OCI-M2 (cell line): ENCODE data around the gene TM9SF4.
"Not testable (repeated sequence)": the region's sequence is repeated elsewhere in the genome, so short reads cannot be mapped to it uniquely, and the experiment has no call there.

ENCODE experiments used
- DNase-seq: peaks from one replicate; lab custom pipeline; 2025; ENCODE audit not compliant: unreplicated experiment; lab: John Stamatoyannopoulos, UW

Gene TM9SF4

DNA sequence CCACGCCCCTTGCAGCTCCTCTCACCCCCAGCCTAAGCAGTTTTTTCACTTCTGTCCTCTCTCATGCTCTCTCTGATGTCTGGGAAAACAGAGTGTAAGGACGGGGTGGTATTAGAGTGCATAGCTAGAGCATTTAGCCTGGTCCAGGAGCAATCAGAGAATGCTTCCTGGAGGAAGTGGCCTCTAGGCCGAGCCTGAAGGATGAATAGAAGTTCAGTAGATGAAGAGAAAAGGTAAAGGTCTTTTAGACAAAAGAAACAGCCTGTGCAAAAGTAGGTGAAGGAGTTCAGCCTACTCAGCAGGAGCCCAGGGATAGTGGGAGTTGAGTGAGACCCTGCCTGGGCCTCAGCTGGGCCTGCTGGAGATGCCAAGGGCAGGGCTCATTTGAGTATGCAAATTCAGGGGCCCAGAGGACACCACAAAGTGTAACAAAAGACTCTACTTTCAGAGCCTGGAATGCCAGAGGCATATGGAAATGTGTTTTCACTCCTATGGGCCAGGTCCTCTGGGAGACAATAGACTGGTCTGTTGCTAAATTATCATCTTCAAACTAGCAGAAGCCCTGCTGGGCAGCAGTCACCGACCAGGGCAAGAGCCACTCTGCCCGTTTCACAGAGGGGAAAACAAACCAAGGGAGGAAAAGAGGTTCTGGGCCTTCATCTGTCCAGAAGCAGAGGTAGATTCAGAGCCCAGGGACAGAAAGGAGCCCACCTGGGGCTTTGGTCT is 19.7 kb upstream of the TM9SF4 start:
- DNase-seq, result no peak

DNA sequence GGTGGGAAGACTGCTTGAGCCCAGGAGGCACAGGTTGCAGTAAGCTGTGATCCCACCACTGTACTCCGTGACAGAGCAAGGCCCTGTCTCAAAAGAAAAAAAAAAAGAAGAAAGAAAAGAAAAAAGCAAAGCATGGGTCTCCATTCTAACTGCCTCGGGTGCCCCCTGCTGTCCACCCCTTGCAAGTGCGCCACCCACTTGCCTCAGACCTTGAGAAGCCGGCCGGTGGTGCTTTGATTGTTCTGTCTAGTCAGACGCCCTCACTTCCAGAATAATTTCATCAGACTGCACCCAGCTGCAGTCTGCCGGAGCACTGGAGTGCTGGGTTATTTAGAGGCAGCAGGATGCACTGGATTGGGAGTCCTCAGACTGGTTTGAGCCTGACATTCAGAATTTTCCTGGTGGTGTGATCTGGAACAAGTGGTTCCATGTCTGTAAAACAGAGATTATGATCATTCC is 17.6 kb upstream of the TM9SF4 start:
- peak; percentile 57 for DNase-seq

DNA sequence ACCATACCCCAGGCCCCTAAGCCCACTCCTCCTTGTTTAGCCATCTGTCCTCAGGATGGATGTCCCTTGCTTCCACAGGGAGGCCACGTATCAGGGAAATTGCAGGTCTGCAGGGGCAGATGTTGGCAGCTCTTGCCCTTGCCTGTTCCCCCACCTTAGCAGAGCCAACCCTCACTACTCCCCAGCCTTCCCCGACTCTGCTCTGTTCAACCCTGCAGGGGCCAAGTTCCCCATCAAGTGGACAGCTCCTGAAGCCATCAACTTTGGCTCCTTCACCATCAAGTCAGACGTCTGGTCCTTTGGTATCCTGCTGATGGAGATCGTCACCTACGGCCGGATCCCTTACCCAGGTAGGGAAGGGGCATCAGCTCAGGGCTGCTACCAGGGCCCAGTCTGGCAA is 10.7 kb upstream of the TM9SF4 start:
- no peak for DNase-seq

DNA sequence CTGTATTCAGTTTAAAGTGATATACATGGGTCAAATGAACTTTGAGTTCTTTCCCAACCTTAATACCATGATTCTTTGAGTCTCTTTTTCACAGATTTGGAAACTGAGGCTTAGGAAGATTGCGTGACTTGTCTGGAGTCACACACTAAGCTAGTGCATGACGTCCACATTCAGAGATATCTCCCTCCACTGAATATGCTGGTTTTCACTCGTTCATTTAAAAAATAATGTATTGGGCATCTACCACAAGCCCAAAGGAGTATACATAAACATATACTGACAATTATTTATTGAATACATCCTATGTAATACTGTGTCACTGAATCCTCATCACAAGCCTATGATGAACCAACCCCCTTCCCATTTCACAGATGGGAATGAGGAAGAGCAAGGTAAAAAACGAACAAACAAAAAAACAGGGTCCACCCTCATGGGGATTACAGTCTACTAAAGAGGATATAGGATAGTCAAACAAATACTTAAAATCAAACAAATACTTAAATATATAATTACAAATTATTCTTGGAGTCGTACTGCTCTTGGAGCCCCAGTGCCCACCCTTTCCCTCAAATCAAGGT is 611 bp upstream of the TM9SF4 start:
- no peak for DNase-seq

DNA sequence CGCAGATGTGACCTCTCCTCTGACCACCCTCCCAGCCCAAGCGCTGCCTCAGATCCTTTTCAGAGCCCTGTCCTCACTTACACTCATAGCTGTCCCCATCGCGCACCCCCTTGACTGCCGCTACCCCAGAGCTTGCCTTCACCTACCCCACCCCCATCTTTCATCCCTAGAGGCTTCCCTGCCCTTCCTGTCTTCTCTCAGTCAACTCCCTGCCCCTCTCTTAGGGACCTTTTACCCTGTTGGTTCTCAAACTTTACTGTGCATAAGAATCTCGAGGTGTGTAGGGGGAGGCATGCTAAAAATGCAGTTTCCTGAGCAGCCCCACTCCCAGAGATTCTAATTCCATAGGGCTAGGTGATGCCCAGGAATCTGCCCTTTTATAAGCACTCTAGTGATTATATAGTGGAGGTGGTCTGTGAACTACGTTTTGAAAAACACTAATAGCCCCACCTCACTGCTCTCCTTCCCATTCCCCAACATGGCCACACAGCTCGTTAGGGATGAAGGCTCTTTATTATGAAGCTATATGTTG is 725 bp downstream of the TM9SF4 start:
- DNase-seq, result no peak

DNA sequence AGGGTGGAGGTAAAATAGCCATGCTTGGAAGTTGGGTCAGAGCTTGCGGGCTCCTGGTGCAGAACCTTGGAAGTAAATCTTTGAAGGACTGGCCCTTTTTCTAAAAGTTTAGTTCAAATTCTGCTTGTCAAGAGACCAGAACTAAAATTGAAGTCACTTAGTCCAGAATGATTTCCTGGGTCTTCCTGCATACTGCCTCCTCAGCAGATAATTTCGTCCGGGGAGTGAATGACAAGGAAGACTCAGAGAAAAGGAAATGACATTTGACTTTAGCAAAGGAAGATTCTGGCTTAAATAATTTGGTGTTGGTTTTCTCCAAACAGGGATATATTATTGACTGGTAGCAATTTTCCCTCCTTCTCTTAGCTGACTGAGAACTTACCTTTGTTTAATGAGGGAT is 1.2 kb downstream of the TM9SF4 start:
- no peak for DNase-seq

DNA sequence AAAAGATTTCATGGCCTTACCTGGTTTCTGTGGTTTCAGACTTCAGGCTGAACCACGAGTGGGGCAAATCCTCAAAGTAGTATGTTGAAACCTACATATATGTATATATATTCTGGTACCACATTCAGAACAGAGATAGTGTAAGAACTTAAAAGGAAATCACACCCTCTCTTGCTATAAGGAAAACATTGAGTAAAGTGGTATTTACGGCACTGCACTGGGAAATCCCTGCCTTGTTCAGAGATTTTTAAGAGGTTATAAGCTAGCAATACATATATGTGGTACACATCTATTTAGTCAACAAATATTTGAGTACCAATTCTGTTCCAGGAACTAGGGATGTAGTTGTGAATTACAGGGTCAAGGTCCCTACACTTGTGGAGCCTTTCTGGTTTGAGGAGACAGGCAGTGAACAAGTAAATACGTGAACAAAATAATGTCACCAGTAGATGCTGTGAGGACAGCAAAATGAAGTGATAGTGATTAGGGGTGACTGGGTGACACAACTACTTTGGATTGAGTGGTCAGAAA is 1.7 kb downstream of the TM9SF4 start:
- no peak for DNase-seq

DNA sequence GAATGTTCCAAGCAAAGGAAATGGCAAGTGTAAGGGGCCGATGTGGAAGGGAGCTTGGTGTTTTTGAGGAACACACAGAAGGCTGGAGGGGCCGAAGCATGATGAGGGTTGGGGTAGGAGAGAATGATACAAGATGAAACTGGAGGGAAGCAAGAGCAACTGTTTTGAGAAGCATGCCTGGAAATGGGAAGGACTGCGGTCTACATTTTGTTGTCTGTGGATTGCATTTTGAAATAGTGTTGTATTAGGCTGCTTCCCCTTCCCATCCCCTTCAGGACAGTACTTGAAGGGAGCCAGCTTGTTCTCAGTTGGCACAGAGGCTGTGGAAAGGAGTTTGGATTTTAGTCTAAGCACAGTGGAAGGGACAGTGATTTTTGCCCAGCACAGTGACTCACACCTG is 2.2 kb downstream of the TM9SF4 start:
- no peak for DNase-seq

DNA sequence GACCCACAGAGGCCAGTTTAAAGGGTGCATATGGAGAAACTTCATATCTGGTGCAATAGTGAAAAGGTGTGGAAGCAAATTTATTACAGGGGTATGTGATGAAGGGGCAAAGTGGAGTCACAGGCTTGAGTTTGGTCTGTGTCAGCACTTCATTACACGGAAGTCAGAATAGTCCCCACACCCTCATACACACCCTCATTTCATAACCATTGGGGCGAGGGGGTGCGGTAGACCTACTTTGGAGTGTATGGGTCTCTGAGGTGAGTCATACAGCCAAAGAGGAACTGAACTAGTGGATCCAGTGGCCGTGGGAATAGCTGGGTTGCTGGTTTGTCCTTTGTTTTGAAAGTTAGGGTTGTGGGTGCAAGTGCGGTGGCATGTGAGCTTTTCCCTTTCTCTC is 3.3 kb downstream of the TM9SF4 start:
- DNase-seq, result no peak

DNA sequence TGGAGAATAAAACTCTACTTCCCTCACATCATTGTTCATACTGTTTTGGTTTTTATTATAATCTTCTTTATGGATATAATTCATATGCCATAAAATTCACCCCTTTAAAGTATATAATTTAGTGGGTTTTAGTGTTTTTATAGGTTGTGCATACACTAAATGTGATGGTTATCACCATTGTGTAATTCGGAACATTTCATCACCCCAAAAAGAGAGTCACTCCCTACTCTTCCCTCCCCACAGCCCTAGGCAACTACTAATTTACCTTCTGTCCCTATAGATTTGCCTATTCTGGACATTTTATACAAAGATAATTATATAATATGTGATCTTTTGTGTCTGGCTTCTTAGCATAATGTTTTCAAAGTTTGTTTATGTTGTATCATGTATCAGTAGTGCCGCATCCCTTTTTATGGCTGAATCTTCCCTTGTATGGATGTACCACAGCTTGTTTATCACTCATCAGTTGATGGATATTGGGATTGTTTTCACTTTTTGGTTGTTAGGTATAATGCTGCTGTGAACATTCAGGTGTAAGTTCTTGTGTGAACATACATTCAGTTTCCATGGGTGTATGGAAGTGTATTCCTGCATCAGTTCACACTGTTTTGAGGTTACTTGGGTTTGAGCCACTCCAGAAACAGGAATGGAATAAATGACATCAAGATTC is 4.2 kb downstream of the TM9SF4 start:
- DNase-seq, result no peak

DNA sequence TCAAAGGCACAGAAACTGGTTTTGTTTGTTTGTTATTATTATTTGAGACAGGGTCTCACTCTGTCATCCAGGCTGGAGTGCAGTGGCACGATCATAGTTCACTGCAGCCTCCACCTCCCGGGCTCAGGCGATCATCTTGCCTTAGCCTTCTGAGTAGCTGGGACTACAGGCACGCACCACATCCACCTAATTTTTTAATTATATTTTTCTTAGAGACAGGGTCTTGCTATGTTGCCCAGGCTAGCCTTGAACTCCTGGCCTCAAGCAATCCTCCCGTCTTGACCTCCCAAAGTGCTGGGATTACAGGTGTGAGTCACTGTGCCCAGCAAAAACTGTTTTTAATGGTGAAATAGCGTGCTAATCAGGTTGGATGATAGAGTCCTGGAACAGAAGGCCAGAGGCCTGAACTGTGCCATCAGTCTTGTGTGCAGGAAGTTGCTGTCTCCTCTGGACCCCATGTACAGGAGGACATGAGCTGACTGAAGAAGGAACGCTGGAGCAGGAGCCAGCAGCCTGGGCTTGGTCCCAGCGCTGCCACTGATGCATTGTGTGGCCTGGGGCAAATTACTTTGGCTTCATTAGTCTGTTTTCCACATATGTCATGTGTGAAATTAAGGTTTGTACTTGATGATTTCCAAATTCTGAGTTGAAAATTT is 4.9 kb downstream of the TM9SF4 start:
- no peak for DNase-seq

DNA sequence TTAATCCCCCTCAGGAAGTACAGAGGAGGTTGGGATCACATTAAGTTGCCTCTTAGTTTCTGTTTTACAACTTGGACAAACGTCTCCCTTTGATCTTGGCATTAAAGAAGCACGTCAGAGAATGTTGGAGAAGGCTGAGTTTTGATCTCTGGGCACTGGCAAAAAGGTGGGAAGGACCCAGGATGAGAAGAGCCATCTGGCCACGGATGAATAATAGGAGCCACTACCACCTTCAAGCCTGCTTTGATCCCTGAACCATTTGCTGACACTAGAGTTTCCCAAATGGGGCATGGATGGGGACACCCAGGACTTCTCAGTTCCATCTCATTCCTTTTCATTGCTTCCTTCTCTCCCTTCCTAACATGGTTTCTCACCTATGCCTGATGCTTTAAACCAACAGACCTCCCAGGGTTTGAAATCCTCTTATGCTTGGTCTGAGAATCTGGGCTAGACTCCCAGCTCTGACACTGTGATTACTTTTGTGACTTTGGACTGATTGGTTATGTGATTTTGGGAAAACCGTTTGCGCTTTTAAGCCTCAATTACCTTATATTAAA is 5.8 kb downstream of the TM9SF4 start:
- no peak for DNase-seq

DNA sequence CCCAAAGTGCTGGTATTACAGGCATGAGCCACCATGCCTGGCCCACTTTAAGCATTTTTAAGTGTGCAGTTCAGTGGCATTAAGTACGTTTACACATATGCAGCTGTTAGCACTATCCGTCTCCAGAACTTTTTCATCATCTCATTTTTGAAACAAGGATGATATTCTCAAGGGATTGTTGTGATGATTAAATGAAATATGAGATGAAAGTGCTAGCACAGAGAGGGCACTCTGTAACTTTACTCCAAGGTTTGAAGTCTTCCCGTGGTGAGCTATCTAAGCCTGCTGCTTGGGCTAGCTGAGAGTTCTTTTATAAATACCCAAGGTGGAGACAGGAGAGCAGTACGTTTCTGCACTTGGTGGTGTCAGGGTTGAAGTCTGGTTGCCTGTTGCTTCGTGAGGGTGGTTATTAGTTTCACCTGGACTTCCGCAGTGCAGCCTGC is 6.6 kb downstream of the TM9SF4 start:
- no peak for DNase-seq

DNA sequence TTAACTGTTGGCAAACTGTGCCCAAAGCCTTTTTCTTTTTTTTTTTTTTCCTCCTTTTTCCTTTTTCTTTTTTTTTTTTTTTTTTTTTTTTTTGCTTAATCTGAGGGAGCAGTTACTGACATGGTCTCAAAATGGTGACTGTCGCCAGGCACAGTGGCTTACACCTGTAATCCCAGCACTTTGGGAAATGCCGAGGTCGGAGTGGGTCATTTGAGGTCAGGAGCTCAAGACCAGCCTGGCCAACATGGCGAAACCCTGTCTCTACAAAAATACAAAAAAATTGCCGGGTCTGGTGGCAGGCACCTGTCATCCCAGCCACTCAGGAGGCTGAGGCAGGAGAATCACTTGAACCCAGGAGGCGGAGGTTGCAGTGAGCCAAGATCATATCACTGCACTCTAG is 7.3 kb downstream of the TM9SF4 start:
- DNase-seq, result not testable (repeated sequence)

DNA sequence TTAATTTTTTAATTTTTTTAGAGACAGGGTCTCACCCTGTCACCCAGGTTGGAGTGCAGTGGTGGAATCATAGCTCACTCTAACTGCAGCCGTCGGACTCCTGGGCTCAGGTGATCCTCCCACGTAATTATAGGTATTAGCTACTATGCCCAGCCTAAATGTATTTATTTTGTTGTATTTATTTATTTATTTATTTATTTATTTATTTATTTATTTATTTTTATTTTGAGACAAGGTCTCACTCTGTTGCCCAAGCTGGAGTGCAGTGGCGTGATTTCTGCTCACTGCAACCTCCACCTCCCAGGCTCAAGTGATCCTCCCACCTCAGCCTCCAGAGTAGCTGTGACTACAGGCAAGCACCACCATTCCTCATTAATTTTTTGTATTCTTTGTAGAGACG is 8.9 kb downstream of the TM9SF4 start:
- not testable (repeated sequence) for DNase-seq

DNA sequence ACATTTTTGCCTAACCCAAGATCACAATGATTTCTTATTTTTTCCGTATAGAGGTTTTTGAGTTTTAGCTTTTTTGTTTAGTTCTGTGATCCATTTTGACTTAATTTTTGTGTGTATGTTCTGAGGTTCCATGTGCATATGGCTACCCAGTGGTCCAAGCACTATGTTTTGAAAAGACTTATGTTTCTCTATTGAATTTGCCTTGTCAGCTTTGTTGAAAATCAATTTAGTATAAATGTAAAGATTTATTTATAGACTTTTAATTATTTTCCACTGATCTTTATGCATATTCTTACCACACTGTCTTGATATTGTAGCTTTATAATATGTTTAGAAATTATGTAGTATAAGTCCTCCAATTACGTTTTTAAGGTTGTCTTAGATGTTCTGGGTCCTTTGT is 10.2 kb downstream of the TM9SF4 start:
- no peak for DNase-seq

DNA sequence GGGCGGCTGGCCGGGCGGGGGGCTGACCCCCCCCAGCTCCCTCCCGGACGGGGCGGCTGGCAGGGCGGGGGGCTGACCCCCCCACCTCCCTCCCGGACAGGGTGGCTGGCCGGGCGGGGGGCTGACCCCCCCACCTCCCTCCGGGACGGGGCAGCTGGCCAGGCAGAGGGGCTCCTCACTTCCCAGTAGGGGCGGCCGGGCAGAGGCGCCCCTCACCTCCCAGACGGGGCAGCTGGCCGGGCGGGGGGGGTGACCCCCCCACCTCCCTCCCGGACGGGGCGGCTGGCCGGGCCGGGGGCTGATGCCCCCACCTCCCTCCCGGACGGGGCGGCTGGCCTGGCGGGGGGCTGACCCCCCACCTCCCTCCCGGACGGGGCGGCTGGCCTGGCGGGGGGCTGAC is 12.4 kb downstream of the TM9SF4 start:
- DNase-seq, result not testable (repeated sequence)

DNA sequence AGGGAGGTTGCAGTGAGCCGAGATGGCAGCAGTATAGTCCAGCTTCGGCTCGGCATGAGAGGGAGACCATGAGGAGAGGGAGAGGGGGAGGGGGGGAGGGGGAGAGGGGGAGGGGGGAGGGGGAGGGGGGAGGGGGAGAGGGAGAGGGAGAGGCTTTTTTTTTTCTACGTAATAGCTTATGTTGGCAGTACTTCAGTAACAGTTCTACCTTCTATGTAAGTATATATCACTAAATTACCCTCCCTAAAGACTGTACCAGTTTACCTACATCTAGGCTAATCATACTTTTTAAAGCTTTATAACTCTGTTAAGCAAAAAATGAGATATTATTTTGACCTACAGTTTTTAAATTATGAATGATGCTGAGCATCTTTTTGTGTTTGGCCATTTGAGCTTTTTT is 13.6 kb downstream of the TM9SF4 start:
- DNase-seq, result no peak

DNA sequence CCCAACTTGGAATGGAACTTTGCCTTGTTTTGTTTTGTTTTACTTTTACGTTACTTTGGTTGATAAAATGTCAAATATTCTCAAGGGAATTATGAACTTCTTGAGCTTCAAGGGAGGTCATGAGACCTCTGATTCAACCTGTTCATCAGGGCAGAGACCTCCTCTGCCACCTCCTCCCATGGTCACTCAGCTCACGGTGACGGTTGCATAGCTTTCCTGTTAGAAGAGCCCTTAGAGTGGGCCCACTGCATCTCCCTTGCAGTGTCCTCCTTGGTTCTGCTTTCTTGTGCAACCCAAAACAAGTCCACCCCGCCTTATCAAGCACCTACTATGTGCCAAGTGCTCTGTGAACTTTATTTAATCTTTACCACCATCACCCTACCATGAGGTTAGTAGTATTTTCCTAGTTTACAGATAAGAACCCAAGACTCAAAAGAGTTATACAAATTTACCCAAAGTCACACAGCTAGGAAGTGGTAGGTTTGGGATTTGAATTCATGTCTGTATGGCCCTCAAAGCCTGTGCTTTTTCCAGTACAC is 15.5 kb downstream of the TM9SF4 start:
- no peak for DNase-seq

DNA sequence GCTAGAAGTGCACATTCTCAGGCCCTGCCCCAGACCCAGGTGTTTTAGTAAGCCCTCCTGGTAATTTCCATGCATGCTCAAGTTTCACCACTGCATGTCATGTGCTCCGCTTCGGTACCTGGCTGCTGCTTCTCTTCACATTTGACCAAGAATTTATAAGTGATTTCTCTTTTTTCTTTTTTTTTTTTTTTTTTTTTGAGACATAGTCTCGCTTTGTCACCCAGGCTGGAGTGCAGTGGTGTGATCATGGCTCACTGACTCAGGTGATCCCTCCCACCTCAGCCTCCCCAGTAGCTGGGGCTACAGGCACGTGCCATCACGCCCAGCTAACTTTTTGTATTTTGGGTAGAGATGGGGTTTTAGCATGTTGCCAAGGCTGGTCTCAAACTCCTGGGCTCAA is 16.0 kb downstream of the TM9SF4 start:
- DNase-seq, result no peak

DNA sequence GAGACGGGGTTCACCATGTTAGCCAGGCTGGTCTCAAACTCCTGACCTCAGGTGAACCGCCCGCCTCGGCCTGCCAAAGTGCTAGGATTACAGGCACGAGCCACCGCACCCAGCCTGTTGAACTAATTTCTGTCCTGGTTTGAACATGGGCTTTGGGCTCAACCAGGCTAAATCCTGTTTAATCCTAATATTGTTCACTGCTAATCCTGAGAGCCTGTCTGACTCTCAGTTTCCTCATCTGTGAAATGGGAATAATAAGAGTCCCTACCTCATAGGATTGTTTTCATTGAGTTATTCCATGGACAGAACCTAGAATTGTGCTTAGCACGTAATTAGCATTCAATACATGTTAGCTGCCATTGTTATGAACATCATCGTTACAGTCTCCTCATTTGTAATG is 17.4 kb downstream of the TM9SF4 start:
- no peak for DNase-seq
